OCI-LY3 (cell line): ENCODE data around the gene ADAMTS14.

ENCODE experiments used
- EZH2phosphoT487 ChIP-seq: fragments of 200-600 bp; shearing (Covaris generic); IDR thresholded peaks from 2 replicates; pipeline ENCODE4 v1.6.1; 2018; ENCODE audit warnings: antibody characterized with exemption, mixed run types, low read depth
- TF ChIP-seq, protein P1 (sequence below): fragments of 200-600, 300-600 bp; sonication (generic); IDR thresholded peaks from 2 replicates; pipeline ENCODE4 v1.5.1; 2014; ENCODE audit warnings: antibody characterized with exemption, low read length, low read depth

DNA sequence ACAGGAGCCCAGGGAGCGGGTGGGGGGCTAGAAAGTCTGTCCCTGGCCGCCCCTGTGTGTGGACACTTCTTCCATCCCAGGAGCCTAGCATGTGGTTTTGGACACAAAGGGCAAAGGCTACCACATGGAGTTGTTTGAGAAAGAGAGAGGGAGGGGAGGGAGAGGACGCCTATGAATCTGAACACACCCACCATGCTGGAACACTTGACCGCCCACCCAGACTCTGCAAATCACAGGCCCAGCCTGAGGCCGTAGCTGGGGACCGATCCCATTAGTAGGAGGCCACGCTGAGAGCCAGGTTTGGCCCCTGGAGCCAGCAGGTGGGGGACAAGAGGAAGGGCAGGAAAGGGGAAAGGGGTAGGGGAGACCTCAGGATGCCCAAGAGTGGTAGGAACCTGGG, 39.6 kb downstream of the ADAMTS14 start:
- TF ChIP-seq, protein P1, sequence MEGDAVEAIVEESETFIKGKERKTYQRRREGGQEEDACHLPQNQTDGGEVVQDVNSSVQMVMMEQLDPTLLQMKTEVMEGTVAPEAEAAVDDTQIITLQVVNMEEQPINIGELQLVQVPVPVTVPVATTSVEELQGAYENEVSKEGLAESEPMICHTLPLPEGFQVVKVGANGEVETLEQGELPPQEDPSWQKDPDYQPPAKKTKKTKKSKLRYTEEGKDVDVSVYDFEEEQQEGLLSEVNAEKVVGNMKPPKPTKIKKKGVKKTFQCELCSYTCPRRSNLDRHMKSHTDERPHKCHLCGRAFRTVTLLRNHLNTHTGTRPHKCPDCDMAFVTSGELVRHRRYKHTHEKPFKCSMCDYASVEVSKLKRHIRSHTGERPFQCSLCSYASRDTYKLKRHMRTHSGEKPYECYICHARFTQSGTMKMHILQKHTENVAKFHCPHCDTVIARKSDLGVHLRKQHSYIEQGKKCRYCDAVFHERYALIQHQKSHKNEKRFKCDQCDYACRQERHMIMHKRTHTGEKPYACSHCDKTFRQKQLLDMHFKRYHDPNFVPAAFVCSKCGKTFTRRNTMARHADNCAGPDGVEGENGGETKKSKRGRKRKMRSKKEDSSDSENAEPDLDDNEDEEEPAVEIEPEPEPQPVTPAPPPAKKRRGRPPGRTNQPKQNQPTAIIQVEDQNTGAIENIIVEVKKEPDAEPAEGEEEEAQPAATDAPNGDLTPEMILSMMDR = no peak
- TF ChIP-seq EZH2phosphoT487 = no peak
